Camera-type eye (tissue), 1 donor: ENCODE data around the gene FNDC1. TPM values are rescaled to one million over a fixed set of nuclear protein-coding genes. Genes with fewer than 3 reads are reported as not detected.

Experiments
- total RNA-seq: library from RNA; depleted of rRNA; stranded (reverse); fragments of >200 nt; gene quantifications from one replicate; pipeline ENCODE4 v1.2.3, GENCODE V29; 2014

Gene FNDC1
- total RNA-seq = 38.9 TPM

GRCh38 chr6:159169193-159169555, at the start of gene FNDC1:
Gene FNDC1, plus strand, starts transcription at chr6:159169400. Its CDS starts 197 bp downstream, at chr6:159169597.

Other genes with a start within 250 kb of the FNDC1 start
- gene RSPH3, start 169.2 kb upstream of the FNDC1 start, total RNA-seq = 13.4 TPM
- 1.4 TPM for gene TAGAP, start 124.4 kb upstream of the FNDC1 start, total RNA-seq